Measurements from ENCODE around the gene SPACA1.
"Not testable (repeated sequence)": the region's sequence is repeated elsewhere in the genome, so short reads cannot be mapped to it uniquely, and the experiment has no call there.

Gene SPACA1

GRCh38 chr6:88047510-88048150 is at the start of gene SPACA1:
SPACA1 (plus strand) TSS chr6:88047841; CDS start chr6:88047906, 65 bp downstream.
- no peak for DNase-seq

- no peak for DNase-seq
Measured at GRCh38 chr6:88000713-88001112, 46.9 kb upstream of the SPACA1 start.

DNA sequence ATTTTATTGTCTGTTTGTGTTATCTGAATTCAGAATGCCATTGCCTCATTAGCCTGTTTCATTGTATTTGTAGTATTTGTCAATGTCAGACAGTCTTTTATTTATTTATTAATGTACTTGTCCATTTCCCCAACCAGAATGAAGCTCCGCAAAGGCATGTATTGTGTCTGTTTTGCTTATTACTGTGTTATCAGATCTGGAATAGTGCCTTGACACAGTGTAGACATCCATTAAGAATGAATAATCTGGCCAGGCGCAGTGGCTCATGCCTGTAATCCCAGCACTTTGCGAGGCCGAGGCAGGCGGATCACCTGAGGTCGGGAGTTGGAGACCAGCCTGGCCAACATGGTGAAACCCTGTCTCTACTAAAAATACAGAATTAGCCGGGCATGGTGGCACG is 46.4 kb upstream of the SPACA1 start:
- not testable (repeated sequence) for DNase-seq

DNA sequence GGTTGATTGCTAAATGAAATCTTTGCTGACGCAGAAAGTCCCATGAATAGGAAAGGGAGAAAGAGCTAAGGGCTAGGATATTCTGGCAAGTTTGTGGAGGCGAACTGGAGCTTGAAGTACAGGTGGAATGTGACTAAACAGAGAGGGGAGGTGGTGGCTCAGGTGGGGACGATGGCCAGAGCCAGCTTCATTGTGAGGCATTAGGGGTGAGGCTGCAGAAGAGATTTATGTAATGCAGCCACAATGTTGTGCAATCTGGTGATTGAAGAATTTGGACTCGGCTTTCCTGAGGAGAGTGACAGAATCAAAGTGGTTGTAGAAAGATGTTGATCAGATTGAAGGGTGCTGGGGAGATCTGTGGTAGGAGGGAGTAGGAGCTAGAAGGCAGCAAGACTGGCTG is 42.9 kb upstream of the SPACA1 start:
- no peak for DNase-seq

GRCh38 chr6:88006557-88006956 is 41.1 kb upstream of the SPACA1 start:
- no peak for DNase-seq

- no peak for DNase-seq
Measured at GRCh38 chr6:88008411-88008810, 39.2 kb upstream of the SPACA1 start.

GRCh38 chr6:88008831-88009231 is 38.8 kb upstream of the SPACA1 start:
- DNase-seq, result no peak

- no peak for DNase-seq
Measured at GRCh38 chr6:88013015-88013414, 34.6 kb upstream of the SPACA1 start.

DNA sequence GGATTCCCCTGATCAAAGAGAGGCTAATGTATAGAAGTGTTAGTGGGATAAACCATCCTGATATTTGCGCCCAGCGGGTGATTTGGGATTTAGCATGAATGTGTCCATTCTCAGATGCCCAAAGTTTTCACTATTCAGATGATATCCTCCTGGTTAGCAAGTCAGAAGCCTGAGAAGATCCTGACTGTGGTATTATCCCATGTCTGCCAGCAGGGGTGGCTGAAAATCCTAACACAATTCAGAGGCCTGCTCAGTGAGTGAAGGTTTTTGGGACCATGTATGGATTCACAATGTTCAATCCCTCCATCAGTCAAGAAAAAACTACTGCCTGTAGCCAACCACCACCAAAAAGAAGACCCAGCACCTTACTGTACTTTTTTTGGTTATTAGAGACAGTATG is 34.1 kb upstream of the SPACA1 start:
- DNase-seq, result no peak

GRCh38 chr6:88020439-88020838 is 27.2 kb upstream of the SPACA1 start:
- no peak for DNase-seq

DNA sequence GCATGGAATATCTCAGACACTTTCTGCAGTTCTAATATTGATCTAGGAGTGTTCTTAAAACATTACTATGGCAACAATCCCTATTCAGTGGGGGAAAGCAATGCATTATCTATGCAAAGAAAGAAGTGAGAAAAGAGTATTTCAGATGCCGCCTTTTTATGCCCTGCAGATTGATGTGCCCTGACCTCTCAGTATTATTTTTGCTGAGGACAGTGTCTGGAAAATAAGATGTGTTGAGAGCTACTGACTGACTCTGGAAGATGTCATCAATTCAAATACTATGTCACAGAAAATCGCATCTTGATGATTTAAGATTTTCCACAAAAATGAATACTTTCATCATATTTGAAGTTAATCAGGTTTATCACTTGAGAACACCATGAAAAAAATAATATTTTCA is 22.9 kb upstream of the SPACA1 start:
- DNase-seq, result no peak

- no peak for DNase-seq
Measured at GRCh38 chr6:88031550-88031949, 16.1 kb upstream of the SPACA1 start.

DNA sequence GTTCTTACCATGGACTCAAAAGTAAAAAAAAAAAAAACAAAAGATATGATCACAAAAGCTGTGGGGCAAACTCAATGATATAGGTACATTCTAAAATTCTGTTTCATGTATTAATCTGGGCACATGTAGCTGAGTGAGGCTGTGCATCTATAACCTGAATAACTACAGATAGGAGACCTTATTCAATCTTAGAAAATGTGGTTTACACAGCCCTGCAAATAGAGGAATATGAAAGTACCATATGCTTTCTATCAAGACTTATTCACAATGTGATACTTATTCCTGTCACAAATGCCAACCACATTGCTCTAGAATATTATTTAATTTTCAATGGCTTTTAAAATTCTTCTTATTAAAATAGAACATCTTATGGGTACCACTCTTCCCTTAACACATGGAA is 3.1 kb upstream of the SPACA1 start:
- no peak for DNase-seq

GRCh38 chr6:88045521-88046136 is 2.0 kb upstream of the SPACA1 start:
- DNase-seq, result no peak

GRCh38 chr6:88048578-88048977 is 937 bp downstream of the SPACA1 start:
- DNase-seq, result no peak

- DNase-seq, result no peak
Measured at GRCh38 chr6:88050140-88050818, 2.6 kb downstream of the SPACA1 start.

GRCh38 chr6:88059191-88059590 is 11.6 kb downstream of the SPACA1 start:
- DNase-seq, result no peak

- DNase-seq, result no peak
Measured at GRCh38 chr6:88062376-88062775, 14.7 kb downstream of the SPACA1 start.

DNA sequence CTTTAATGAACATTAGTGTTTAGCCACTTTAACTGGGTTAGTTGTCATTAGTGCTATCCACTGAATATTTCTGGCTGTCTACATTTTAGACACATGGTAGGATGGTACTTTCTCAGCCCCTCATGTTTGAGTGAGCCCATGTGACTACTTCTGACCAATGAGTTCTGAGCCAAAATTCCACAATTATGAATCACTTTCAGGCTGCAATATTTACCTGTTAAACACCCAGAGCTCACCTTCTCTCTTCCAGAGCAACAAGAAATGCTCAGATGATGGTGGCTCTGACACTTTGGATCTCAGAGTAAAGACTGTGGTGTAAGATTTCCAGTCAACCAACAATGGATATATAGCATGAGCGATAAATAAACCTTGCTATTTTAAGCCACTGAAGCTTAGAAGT is 24.8 kb downstream of the SPACA1 start:
- no peak for DNase-seq

DNA sequence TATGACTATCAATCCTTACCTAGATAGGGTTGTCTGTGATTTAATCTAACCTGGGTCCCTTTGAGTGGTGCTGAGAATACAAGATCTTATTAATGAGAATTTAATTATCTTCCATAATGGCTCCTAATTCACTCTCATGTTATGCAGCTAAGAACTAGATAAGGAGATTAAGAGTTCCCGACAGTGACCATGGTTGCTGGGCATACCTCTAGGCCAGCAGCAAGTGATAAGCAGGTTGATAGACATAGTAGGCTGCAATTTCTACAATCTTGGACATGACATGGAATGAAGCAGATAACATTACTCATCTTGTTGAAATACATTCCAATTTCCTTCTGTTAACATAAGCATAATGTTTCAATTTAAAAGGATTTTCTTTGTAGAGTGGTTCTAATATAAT is 27.1 kb downstream of the SPACA1 start:
- DNase-seq, result no peak

DNA sequence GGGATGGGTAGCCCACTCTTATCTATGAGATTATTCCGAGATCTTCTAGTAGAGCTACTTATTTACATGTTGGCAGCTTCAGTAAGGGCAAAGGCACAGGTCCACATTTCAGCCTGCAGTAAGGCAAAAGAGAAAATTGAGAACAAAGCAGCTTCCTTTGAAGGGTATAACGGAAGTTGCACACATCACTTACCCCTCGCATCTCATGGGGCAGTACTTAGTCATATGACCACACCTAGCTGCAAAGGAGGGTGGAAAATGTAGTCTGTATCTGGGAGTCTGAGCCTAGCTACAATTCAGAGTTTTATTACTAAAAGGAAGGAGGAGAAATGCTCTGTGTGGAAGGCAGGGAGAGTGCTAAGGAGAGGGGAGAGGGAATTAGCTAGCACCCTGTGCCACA is 29.7 kb downstream of the SPACA1 start:
- no peak for DNase-seq

DNA sequence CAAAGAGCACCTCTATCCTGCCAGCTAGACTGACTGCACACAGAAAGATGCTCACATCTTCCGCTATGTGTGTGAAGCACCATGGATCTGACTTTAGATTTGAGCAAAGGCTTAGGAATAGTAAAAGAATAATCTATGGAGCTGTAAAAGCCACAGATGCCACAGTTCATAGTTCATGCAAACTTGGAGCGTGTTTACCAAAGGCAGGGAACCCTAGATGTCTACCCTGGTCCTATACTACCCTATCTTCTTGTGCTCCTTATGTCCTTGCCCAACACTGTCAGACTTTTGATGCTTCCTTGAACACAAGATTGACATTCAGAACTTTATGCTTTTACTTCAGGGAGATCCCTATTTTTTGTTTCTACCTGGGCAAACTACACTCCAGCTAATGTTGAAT is 39.2 kb downstream of the SPACA1 start:
- DNase-seq, result no peak

DNA sequence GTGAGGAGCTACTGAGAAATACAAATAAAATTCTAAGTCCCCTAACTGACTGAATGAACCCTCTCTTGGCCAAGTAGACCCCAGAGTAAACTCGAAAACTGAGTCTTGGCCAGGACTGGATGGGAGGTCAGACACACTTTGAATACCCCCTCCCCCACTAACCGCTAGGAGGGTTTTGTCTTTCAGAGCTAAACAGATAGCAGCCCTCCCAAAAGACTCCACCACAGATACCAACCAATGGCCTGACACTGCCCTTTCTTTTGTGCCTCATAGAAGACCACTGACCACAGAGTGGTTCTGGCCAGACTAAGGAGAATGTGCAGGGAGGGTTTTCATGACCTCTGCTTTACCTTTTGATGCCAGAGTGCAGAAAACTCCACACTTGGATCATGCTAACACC is 42.1 kb downstream of the SPACA1 start:
- no peak for DNase-seq

- no peak for DNase-seq
Measured at GRCh38 chr6:88105741-88106340, 58.2 kb downstream of the SPACA1 start.
